ENCODE results near the gene SMAD6. TPM values are rescaled to one million over a fixed set of nuclear protein-coding genes. Genes with fewer than 3 reads are reported as not detected.

The SMAD6 gene
- total RNA-seq, 1 donor from 2014 or later, result 2.7 TPM

- no peak for TF ChIP-seq EZH2 (IDR thresholded peaks at IDR 0.05; ENCODE audit: insufficient read depth, low read length)
- no peak for TF ChIP-seq CTCF (IDR thresholded peaks at IDR 0.05; ENCODE audit: insufficient read depth, low read depth, low read length)
- FAIRE-seq, result no peak
- no peak for DNase-seq (ENCODE audit: low read depth)
- Histone ChIP-seq H3K79me2 (ENCODE audit: insufficient read depth, low read length) (peaks cover 9% of the 10 kb centered on the region), H3K27ac (ENCODE audit: low read depth, low read length) (no peak overlapping the region), H3K27me3 (ENCODE audit: insufficient read depth, low read length) (no peaks in the 10 kb centered on the region), H3K4me3 (ENCODE audit: insufficient read depth, low read depth, low read length) (no peak overlapping the region), H3K9ac (ENCODE audit: low read length) (no peak overlapping the region), H3K4me2 (ENCODE audit: low read length) (no peak overlapping the region), H3K36me3 (ENCODE audit: insufficient read depth, low read length) (no peaks in the 10 kb centered on the region), H2AFZ (ENCODE audit: low read depth, low read length) (no peak overlapping the region), H4K20me1 (ENCODE audit: insufficient read depth, low read length) (peaks cover 8% of the 10 kb centered on the region), H3K9me3 (ENCODE audit: insufficient read depth, low read depth, low read length) (no peaks in the 10 kb centered on the region), H3K4me1 (ENCODE audit: insufficient read depth, low read length) (peaks cover 61% of the 10 kb centered on the region)
- Mint-ChIP-seq H3K4me3 (ENCODE audit: unreplicated experiment) (no peak overlapping the region), H3K36me3 (ENCODE audit: low read depth, unreplicated experiment) (no peaks in the 10 kb centered on the region), H3K27me3 (ENCODE audit: low read depth, unreplicated experiment) (peaks cover 9% of the 10 kb centered on the region), H3K27ac (ENCODE audit: unreplicated experiment) (no peak overlapping the region), H3K4me1 (ENCODE audit: low read depth, unreplicated experiment) (peaks cover 20% of the 10 kb centered on the region), H3K9me3 (ENCODE audit: unreplicated experiment) (no peaks in the 10 kb centered on the region)
Observed at GRCh38 chr15:66777054-66777453, 75.0 kb downstream of the SMAD6 start.

GRCh38 chr15:66777596-66778313, 75.7 kb downstream of the SMAD6 start:
- no peak overlapping the region for H2AFZ ChIP-seq (ENCODE audit: low read depth, low read length)
- H3K36me3 ChIP-seq (ENCODE audit: insufficient read depth, low read length), result no peaks in the 10 kb centered on the region
- peaks cover 8% of the 10 kb centered on the region for H4K20me1 ChIP-seq (ENCODE audit: insufficient read depth, low read length)
- H3K4me2 ChIP-seq (ENCODE audit: low read length), result no peak overlapping the region
- no peaks in the 10 kb centered on the region for H3K9me3 Mint-ChIP-seq (ENCODE audit: unreplicated experiment)
- peaks cover 9% of the 10 kb centered on the region for H3K27me3 Mint-ChIP-seq (ENCODE audit: low read depth, unreplicated experiment)
- no peak overlapping the region for H3K4me3 ChIP-seq (ENCODE audit: insufficient read depth, low read depth, low read length)
- no peak for TF ChIP-seq EZH2 (IDR thresholded peaks at IDR 0.05; ENCODE audit: insufficient read depth, low read length)
- TF ChIP-seq CTCF (IDR thresholded peaks at IDR 0.05; ENCODE audit: insufficient read depth, low read depth, low read length), result no peak
- no peak overlapping the region for H3K27ac ChIP-seq (ENCODE audit: low read depth, low read length)
- no peaks in the 10 kb centered on the region for H3K9me3 ChIP-seq (ENCODE audit: insufficient read depth, low read depth, low read length)
- FAIRE-seq, result no peak
- H3K79me2 ChIP-seq (ENCODE audit: insufficient read depth, low read length), result peaks cover 9% of the 10 kb centered on the region
- H3K9ac ChIP-seq (ENCODE audit: low read length), result peak overlapping the region; percentile 10
- peaks cover 20% of the 10 kb centered on the region for H3K4me1 Mint-ChIP-seq (ENCODE audit: low read depth, unreplicated experiment)
- peaks cover 57% of the 10 kb centered on the region for H3K4me1 ChIP-seq (ENCODE audit: insufficient read depth, low read length)
- peak overlapping the region; percentile 72 for H3K27ac Mint-ChIP-seq (ENCODE audit: unreplicated experiment)
- no peaks in the 10 kb centered on the region for H3K36me3 Mint-ChIP-seq (ENCODE audit: low read depth, unreplicated experiment)
- DNase-seq (ENCODE audit: low read depth), result no peak
- H3K27me3 ChIP-seq (ENCODE audit: insufficient read depth, low read length), result no peaks in the 10 kb centered on the region
- no peak overlapping the region for H3K4me3 Mint-ChIP-seq (ENCODE audit: unreplicated experiment)

GRCh38 chr15:66778314-66778665, 76.3 kb downstream of the SMAD6 start:
- no peak overlapping the region for H3K4me2 ChIP-seq (ENCODE audit: low read length)
- Mint-ChIP-seq H3K4me3 (ENCODE audit: unreplicated experiment) (no peak overlapping the region), H3K4me1 (ENCODE audit: low read depth, unreplicated experiment) (peaks cover 21% of the 10 kb centered on the region), H3K36me3 (ENCODE audit: low read depth, unreplicated experiment) (no peaks in the 10 kb centered on the region), H3K27me3 (ENCODE audit: low read depth, unreplicated experiment) (peaks cover 9% of the 10 kb centered on the region), H3K27ac (ENCODE audit: unreplicated experiment) (peak overlapping the region; percentile 72), H3K9me3 (ENCODE audit: unreplicated experiment) (no peaks in the 10 kb centered on the region)
- no peaks in the 10 kb centered on the region for H3K27me3 ChIP-seq (ENCODE audit: insufficient read depth, low read length)
- TF ChIP-seq EZH2 (IDR thresholded peaks at IDR 0.05; ENCODE audit: insufficient read depth, low read length), result no peak
- TF ChIP-seq CTCF (IDR thresholded peaks at IDR 0.05; ENCODE audit: insufficient read depth, low read depth, low read length), result no peak
- H3K27ac ChIP-seq (ENCODE audit: low read depth, low read length), result no peak overlapping the region
- DNase-seq (ENCODE audit: low read depth), result no peak
- H3K79me2 ChIP-seq (ENCODE audit: insufficient read depth, low read length), result peaks cover 9% of the 10 kb centered on the region
- no peaks in the 10 kb centered on the region for H3K36me3 ChIP-seq (ENCODE audit: insufficient read depth, low read length)
- no peak overlapping the region for H3K4me3 ChIP-seq (ENCODE audit: insufficient read depth, low read depth, low read length)
- peak overlapping the region; percentile 10 for H3K9ac ChIP-seq (ENCODE audit: low read length)
- H3K9me3 ChIP-seq (ENCODE audit: insufficient read depth, low read depth, low read length), result no peaks in the 10 kb centered on the region
- H4K20me1 ChIP-seq (ENCODE audit: insufficient read depth, low read length), result peaks cover 8% of the 10 kb centered on the region
- FAIRE-seq, result no peak
- peaks cover 55% of the 10 kb centered on the region for H3K4me1 ChIP-seq (ENCODE audit: insufficient read depth, low read length)
- no peak overlapping the region for H2AFZ ChIP-seq (ENCODE audit: low read depth, low read length)

Measured in astrocyte (in vitro differentiated cells and primary cell).